K562 (cell line): Measurements from ENCODE around the gene RC3H2. TPM values are rescaled to one million over a fixed set of nuclear protein-coding genes. Genes with fewer than 3 reads are reported as not detected.
"Not testable (repeated sequence)": the region's sequence is repeated elsewhere in the genome, so short reads cannot be mapped to it uniquely, and the experiment has no call there.

Source experiments
- ATAC-seq: fragments of 200-7000 bp; cut with Tn5 transposase; 3 replicates; pipeline ENCODE4 v1.9.1; 2020; ENCODE audit warnings: moderate library complexity
- BruUV-seq: library from RNA; stranded (reverse); fragments of 400-500 nt; replicated peaks from 2 replicates; lab custom pipeline; 2021; lab: Mats Ljungman, UMichigan
- CTCF ChIA-PET: fragments of 300-600 bp; formaldehyde crosslinking; extraction: SDS; loops from one replicate; lab custom pipeline; 2021; ENCODE audit warnings: low intra/inter-chr PET ratio; lab: Yijun Ruan, JAX
- POLR2A ChIA-PET: fragments of 300-600, 350-650 bp; sonication (Branson Sonifier 250); formaldehyde crosslinking; extraction: SDS; loops from one replicate; lab custom pipeline; 2021; ENCODE audit warnings: antibody characterized with exemption, inconsistent platforms; lab: Yijun Ruan, JAX
- DNase-seq, 4 experiments: peaks; one replicate each; pipeline versions ENCODE4 v3.0.0 to v3.0.0-alpha.2; 2011 to 2018; ENCODE audit warnings: low spot score in 3 of 4, mixed read lengths in 3 of 4; ENCODE audit errors: extremely low read depth in 1 of 4
- FAIRE-seq: peaks from 2 replicates; lab custom pipeline; 2011; peaks lifted over from hg19 to GRCh38; lab: Jason Lieb, UNC
- H2AFZ ChIP-seq: 2 replicates; pipeline ENCODE4 v1.6.0; 2011; ENCODE audit warnings: low read depth, low read length, control low read depth, inconsistent platforms
- H3K27ac ChIP-seq: fragments of 200-600 bp; 3 replicates; pipeline ENCODE4 v1.8.0; 2011; ENCODE audit warnings: low read depth, mild to moderate bottlenecking, control low read depth, inconsistent platforms, low read length, moderate library complexity, mixed read lengths; ENCODE audit errors: extremely low read depth
- H3K27me3 ChIP-seq, 2 experiments: fragments of 300-600 bp in 1 of 2; 2 replicates in 1 of 2; 3 replicates in 1 of 2; pipeline versions ENCODE4 v1.6.0 to v1.8.0; 2011; ENCODE audit warnings: inconsistent platforms in 2 of 2, low read length in 2 of 2, mild to moderate bottlenecking in 1 of 2, mixed read lengths in 1 of 2, moderate library complexity in 1 of 2; ENCODE audit not compliant: control insufficient read depth in 2 of 2, insufficient read depth in 2 of 2
- H3K36me3 ChIP-seq: fragments of 300-600 bp; 3 replicates; pipeline ENCODE4 v1.8.0; 2011; ENCODE audit warnings: mild to moderate bottlenecking, low read length, inconsistent platforms; ENCODE audit not compliant: control insufficient read depth, insufficient read depth
- H3K4me1 ChIP-seq, 2 experiments: fragments of 200-600 bp in 1 of 2; replicated peaks in 1 of 2; 2 replicates in 1 of 2; 3 replicates in 1 of 2; pipeline versions ENCODE4 v1.5.1 to v1.8.0; 2011; ENCODE audit warnings: inconsistent platforms in 2 of 2, low read length in 2 of 2, mild to moderate bottlenecking in 1 of 2, mixed read lengths in 1 of 2, moderate library complexity in 1 of 2; ENCODE audit not compliant: control insufficient read depth in 2 of 2, insufficient read depth in 2 of 2
- H3K4me2 ChIP-seq: 2 replicates; pipeline ENCODE4 v1.6.1; 2011; ENCODE audit warnings: low read length, control low read depth, inconsistent platforms, mixed read lengths; ENCODE audit not compliant: insufficient read depth
- H3K4me3 ChIP-seq: fragments of 200-600 bp; sonication (generic), shearing (Covaris generic); 2 replicates; pipeline ENCODE4 v1.5.1; 2016; ENCODE audit warnings: control low read depth, inconsistent platforms
- H3K79me2 ChIP-seq: fragments of 200-600 bp; 3 replicates; pipeline ENCODE4 v1.8.0; 2011; ENCODE audit warnings: low read length, inconsistent platforms; ENCODE audit not compliant: control insufficient read depth, insufficient read depth
- H3K9ac ChIP-seq, 2 experiments: 2 replicates each; pipeline versions ENCODE4 v1.6.0 to v1.6.1; 2011; ENCODE audit warnings: low read depth in 2 of 2, low read length in 2 of 2, control low read depth in 1 of 2, inconsistent platforms in 1 of 2, mild to moderate bottlenecking in 1 of 2, mixed read lengths in 1 of 2; ENCODE audit not compliant: insufficient read depth in 1 of 2
- H3K9me1 ChIP-seq: one replicate; pipeline ENCODE4 v1.6.0; 2011; ENCODE audit warnings: inconsistent platforms, mild to moderate bottlenecking, low read length, moderate library complexity; ENCODE audit not compliant: control insufficient read depth, insufficient read depth
- H3K9me3 ChIP-seq: replicated peaks from 2 replicates; pipeline ENCODE4 v1.5.1; 2011; ENCODE audit warnings: low read depth, low read length, inconsistent platforms; ENCODE audit not compliant: control insufficient read depth, insufficient read depth
- H4K20me1 ChIP-seq: replicated peaks from 2 replicates; pipeline ENCODE4 v1.6.1; 2011; ENCODE audit warnings: low read length, inconsistent platforms, mixed read lengths; ENCODE audit not compliant: control insufficient read depth, insufficient read depth
- BRD9 ChIP-seq: fragments of 450-650 bp; IDR thresholded peaks from 2 replicates; pipeline ENCODE4 v1.6.1; 2018; ENCODE audit warnings: low read depth; ENCODE audit not compliant: partially characterized antibody
- JUND ChIP-seq, 2 experiments: IDR thresholded peaks; 2 replicates in 1 of 2; 3 replicates in 1 of 2; pipeline ENCODE4 v1.6.1; 2011; ENCODE audit warnings: borderline replicate concordance in 2 of 2, low read depth in 2 of 2, low read length in 2 of 2, improper control_type of control experiment in 1 of 2, missing biosample characterization in 1 of 2, missing genetic modification characterization in 1 of 2, missing genetic modification reagents in 1 of 2
- MAZ ChIP-seq, 2 experiments: fragments of 450-650 bp in 1 of 2; sonication (generic) in 1 of 2; formaldehyde crosslinking; IDR thresholded peaks in 1 of 2; conservative IDR thresholded peaks in 1 of 2; 2 replicates each; pipeline versions ENCODE4 v1.4.0 to v1.5.0; 2020; ENCODE audit warnings: mild to moderate bottlenecking in 1 of 2, missing genetic modification reagents in 1 of 2
- ZBTB9 ChIP-seq: fragments of 450-650 bp; formaldehyde crosslinking; IDR thresholded peaks from 2 replicates; pipeline ENCODE4 v1.4.0; 2020; ENCODE audit warnings: mild to moderate bottlenecking, moderate library complexity
- ZNF347 ChIP-seq: fragments of 450-650 bp; formaldehyde crosslinking; IDR thresholded peaks from 2 replicates; pipeline ENCODE4 v1.4.0; 2020; ENCODE audit warnings: low read depth, mild to moderate bottlenecking, moderate library complexity
- ZNF79 ChIP-seq: fragments of 250-450 bp; sonication (Bioruptor Pico); IDR thresholded peaks from 2 replicates; pipeline ENCODE4 v1.4.0; 2020; ENCODE audit warnings: low read depth, mild to moderate bottlenecking, moderate library complexity
- WGBS: fragments of 100-300 bp; shearing (Covaris generic); methylation state at CpG from one replicate; pipeline ENCODE4 v1.1.6; 2016; ENCODE audit warnings: low coverage, mixed read lengths; ENCODE audit not compliant: insufficient coverage; ENCODE audit errors: missing lambda C conversion rate; 5-methylcytosine and 5-hydroxymethylcytosine counted together
- in situ Hi-C: fragments of 300-500 bp; cut with MboI; formaldehyde crosslinking; loops from 4 replicates; pipeline ENCODE4 v1.15.0; 2018; ENCODE audit warnings: inconsistent platforms, mixed read lengths
- intact Hi-C: fragments of 100-400 bp; cut with micrococcal nuclease; formaldehyde crosslinking; loops from 2 replicates; pipeline ENCODE4 v1.14.2; 2022
- polyA plus RNA-seq, 8 experiments: library from polyadenylated mRNA; depleted of rRNA in 4 of 8; stranded (reverse) in 5 of 8; unstranded in 3 of 8; fragments of >200 nt; fragmentation: Nextera tagmentation in 2 of 8; fragmentation: Illumina TruSeq in 1 of 8; extraction: Ambion mirVana in 2 of 8; extraction: Trizol in 1 of 8; gene quantifications; 2 replicates each; pipeline versions ENCODE4 v1.2.1 to v1.2.3, GENCODE V29; 2011 to 2014; ENCODE audit warnings: inconsistent platforms in 1 of 8, missing spikeins in 1 of 8
- total RNA-seq, 7 experiments: library from RNA; depleted of rRNA in 6 of 7; stranded (reverse); fragments of >200 nt in 6 of 7; fragmentation: Illumina TruSeq in 2 of 7; extraction: Trizol in 2 of 7; gene quantifications; 2 replicates each; pipeline versions ENCODE4 v1.2.1 to v1.2.3, GENCODE V29; 2011 to 2021; ENCODE audit warnings: low replicate concordance in 1 of 7

RC3H2 gene
- total and polyA plus RNA-seq, 9 of the 15 experiments (the other 6 are each of a cell fraction or from before 2014, with no cell fraction given): 5.6 to 35.4 (median 18.6) TPM

- TF ChIP-seq JUND (IDR thresholded peaks at IDR 0.05; ENCODE audit: borderline replicate concordance, low read depth, low read length): 0 out of 2 replicates have a peak, but pooled peaks have one; percentile 4
- TF ChIP-seq JUND (tag; IDR thresholded peaks at IDR 0.05; ENCODE audit: borderline replicate concordance, low read depth, low read length): no peak
- peak in 1 of 2 experiments; percentile 50; a peak in 2 of 4 replicates for TF ChIP-seq MAZ (CRISPR knock-in tag; conservative IDR thresholded peaks at IDR 0.05 in 1 of 2, IDR thresholded peaks at IDR 0.05 in 1 of 2)
- no peak for TF ChIP-seq ZNF79 (CRISPR knock-in tag)
- TF ChIP-seq ZBTB9 (CRISPR knock-in tag): no peak
- no peak for TF ChIP-seq BRD9
- no peak for TF ChIP-seq ZNF347 (CRISPR knock-in tag)
These were observed 94.7 kb downstream of the RC3H2 start (continued) for GRCh38 chr9:122810306-122810946.

GRCh38 chr9:122809261-122809660 lies 95.9 kb downstream of the RC3H2 start:
- H3K36me3 ChIP-seq, H3K27me3 ChIP-seq, H3K9me1 ChIP-seq, H4K20me1 ChIP-seq, ATAC-seq, H3K4me1 ChIP-seq, H3K9ac ChIP-seq, H3K79me2 ChIP-seq, H3K9me3 ChIP-seq, H2AFZ ChIP-seq, BruUV-seq, POLR2A ChIA-PET, intact Hi-C loops, H3K4me2 ChIP-seq, H3K4me3 ChIP-seq, FAIRE-seq, DNase-seq, H3K27ac ChIP-seq: not testable (repeated sequence)
- 13% methylated on average over 7 of the region's 7 CpGs for WGBS
- in situ Hi-C loops: loop anchor here (5.0 kb wide), 1 partner anchor 447 kb away; no protein-coding TSS in a partner anchor
- CTCF ChIA-PET: interaction anchor here (0.9 to 2.2 kb wide), 3 partner anchors 344 to 714 kb away, joined by 5 to 15 read pairs (median 9); no protein-coding TSS in a partner anchor
